Right lobe of liver (tissue), 4 donors: ENCODE measurements around the gene B3GNT5.

Experiments
- POLR2A ChIP-seq: fragments of 450-650 bp; IDR thresholded peaks from one replicate; pipeline ENCODE4 v1.6.1; 2017; ENCODE audit warnings: antibody characterized with exemption, mild to moderate bottlenecking
- TF ChIP-seq, protein P1 (sequence below), 4 donors: fragments of 200-600 bp in 3 of 4; fragments of 450-650 bp in 1 of 4; IDR thresholded peaks; one replicate each; pipeline versions ENCODE4 v1.5.1 to v1.8.0; 2016 to 2022; ENCODE audit warnings: antibody characterized with exemption in 4 of 4, mild to moderate bottlenecking in 2 of 4
- donor health status: DM: no; HTN: no; CAD: no.
- donor health status: DM: no; HTN: no; CAD: no.
- donor health status: DM: no; HTN: yes; CAD: no.

DNA sequence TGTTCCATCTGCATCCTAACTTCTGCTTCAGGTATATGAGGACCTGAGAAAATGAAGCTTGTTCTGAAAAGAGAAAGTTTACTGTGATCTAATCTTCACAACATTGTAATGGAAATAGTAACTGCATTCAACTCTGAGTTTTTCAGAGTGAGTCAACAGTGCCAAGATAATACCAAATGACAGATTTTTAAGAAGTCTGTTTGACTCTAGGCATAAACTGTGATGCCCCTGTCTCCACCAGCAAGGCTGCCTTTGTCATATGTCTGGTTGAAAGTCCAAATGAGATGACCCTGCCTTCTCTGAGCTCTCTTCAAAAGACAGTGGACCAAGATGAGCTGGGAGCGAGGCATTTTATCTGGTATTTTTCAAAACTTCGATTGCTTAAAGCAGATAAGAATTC lies 44.8 kb upstream of the B3GNT5 start:
- TF ChIP-seq POLR2A, result no peak
- TF ChIP-seq, protein P1, sequence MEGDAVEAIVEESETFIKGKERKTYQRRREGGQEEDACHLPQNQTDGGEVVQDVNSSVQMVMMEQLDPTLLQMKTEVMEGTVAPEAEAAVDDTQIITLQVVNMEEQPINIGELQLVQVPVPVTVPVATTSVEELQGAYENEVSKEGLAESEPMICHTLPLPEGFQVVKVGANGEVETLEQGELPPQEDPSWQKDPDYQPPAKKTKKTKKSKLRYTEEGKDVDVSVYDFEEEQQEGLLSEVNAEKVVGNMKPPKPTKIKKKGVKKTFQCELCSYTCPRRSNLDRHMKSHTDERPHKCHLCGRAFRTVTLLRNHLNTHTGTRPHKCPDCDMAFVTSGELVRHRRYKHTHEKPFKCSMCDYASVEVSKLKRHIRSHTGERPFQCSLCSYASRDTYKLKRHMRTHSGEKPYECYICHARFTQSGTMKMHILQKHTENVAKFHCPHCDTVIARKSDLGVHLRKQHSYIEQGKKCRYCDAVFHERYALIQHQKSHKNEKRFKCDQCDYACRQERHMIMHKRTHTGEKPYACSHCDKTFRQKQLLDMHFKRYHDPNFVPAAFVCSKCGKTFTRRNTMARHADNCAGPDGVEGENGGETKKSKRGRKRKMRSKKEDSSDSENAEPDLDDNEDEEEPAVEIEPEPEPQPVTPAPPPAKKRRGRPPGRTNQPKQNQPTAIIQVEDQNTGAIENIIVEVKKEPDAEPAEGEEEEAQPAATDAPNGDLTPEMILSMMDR (IDR thresholded peaks at IDR 0.05), result no peak
